T-helper 17 cell (primary cell): Measurements from ENCODE around the gene SCT. TPM values are rescaled to one million over a fixed set of nuclear protein-coding genes. Genes with fewer than 3 reads are reported as not detected.

Source experiments
- ATAC-seq: fragments of 150-1000 bp; cut with Tn5 transposase; 2 replicates; pipeline ENCODE4 v1.10.0; 2021; ENCODE audit warnings: mild to moderate bottlenecking, moderate library complexity
- DNase-seq, 3 donors: peaks; one replicate each; pipeline versions ENCODE4 v3.0.0 to v3.0.0-alpha.2; 2020 to 2021
- H3K9me3 ChIP-seq: one replicate; pipeline ENCODE4 v1.7.0; 2013; ENCODE audit warnings: low read length, mild to moderate bottlenecking; ENCODE audit not compliant: control insufficient read depth, poor library complexity, severe bottlenecking
- H3K27ac Mint-ChIP-seq: one replicate; pipeline ENCODE4 v1.8.0; 2022; ENCODE audit warnings: mild to moderate bottlenecking, moderate library complexity, mixed read lengths
- H3K27me3 Mint-ChIP-seq: one replicate; pipeline ENCODE4 v1.8.0; 2022; ENCODE audit warnings: mixed read lengths
- H3K36me3 Mint-ChIP-seq: one replicate; pipeline ENCODE4 v1.8.0; 2022; ENCODE audit warnings: low read depth, mixed read lengths
- H3K4me1 Mint-ChIP-seq: one replicate; pipeline ENCODE4 v1.8.0; 2022; ENCODE audit warnings: mild to moderate bottlenecking, mixed read lengths
- H3K4me3 Mint-ChIP-seq: one replicate; pipeline ENCODE4 v1.8.0; 2022; ENCODE audit warnings: mild to moderate bottlenecking, moderate library complexity, mixed read lengths
- total RNA-seq, 4 donors: library from RNA in 2 of 4; stranded (reverse) in 2 of 4; gene quantifications; one replicate each; pipeline ENCODE4 v1.2.3 and lab custom pipeline; 2022 to 2026

SCT gene, protein sequence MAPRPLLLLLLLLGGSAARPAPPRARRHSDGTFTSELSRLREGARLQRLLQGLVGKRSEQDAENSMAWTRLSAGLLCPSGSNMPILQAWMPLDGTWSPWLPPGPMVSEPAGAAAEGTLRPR
- total RNA-seq (not detected), total RNA-seq (lab: John Stamatoyannopoulos, UW) (0 reads per million in 2 donors)

DNA sequence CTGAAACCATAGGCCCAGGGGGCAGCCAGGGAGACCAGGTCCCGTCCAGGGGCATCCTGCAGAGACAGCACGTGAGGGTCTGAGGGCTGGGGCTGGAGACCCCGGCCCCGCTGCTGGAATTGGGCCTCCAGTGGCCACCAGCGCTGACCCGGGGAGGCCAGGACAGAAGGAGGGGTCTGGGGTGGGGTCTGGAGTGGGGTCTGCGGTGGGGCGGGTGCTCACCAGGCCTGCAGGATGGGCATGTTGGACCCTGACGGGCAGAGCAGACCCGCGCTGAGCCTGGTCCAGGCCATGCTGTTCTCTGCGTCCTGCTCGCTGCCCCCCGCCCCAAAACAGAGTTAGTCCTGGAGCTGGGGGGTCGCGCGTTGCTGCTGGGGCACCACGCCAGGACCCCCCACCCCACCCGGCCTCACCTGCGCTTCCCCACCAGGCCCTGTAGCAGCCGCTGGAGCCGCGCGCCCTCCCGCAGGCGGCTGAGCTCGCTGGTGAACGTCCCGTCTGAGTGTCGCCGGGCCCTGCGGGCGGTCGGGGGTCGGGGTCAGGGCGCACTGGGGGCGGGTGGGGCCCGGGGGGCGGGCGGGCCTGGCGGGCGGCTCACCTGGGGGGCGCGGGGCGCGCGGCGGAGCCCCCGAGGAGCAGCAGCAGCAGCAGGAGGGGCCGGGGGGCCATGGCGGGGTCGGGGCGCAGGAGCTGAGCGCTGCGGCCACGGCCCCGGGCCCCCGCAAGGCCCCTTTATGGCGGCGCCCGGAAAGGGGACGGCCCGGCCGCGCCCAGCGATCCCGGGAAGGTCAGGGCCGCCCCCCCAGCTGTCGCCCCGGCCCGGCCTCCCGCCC, at the start of gene SCT:
Gene SCT, minus strand, starts transcription at position 707 of the 833 bp plus-strand sequence. Its CDS starts 38 bp downstream, at position 669.
- Mint-ChIP-seq H3K27ac (peak within 1 kb of the TSS; percentile 81), H3K36me3 (peaks cover 3% of the 10 kb centered on the region), H3K27me3 (peaks cover 26% of the 10 kb centered on the region), H3K4me3 (peak within 1 kb of the TSS; percentile 71), H3K4me1 (peaks cover 19% of the 10 kb centered on the region)
- ATAC-seq (no peak), DNase-seq (no peak)
- H3K9me3 ChIP-seq: no peaks in the 10 kb centered on the region

DNA sequence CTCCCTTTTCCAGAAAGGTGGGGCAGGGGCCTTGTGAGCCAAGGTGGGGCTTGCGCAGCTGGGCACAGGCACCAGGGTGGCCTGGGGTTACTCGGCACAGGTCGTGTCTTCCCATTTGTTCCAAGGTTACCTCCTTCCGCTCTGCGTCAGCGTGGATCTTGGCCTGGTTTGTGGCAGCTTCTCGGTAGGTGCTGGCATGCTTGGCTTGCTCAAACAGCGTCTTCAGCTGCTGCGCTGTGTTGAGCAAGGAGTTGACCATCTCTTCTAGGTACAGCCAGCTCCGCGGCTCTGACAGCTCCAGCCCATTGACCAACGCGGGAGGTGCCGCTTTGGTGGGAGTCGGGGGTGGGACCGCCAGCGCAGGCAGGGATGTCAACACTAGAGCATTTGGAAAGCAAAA, 47.4 kb upstream of the SCT start:
- Mint-ChIP-seq H3K27me3 (no peaks in the 10 kb centered on the region), H3K27ac (no peak overlapping the region), H3K36me3 (peaks cover 9% of the 10 kb centered on the region), H3K4me3 (no peak overlapping the region), H3K4me1 (peaks cover 4% of the 10 kb centered on the region)
- H3K9me3 ChIP-seq: no peaks in the 10 kb centered on the region
- no peak for ATAC-seq
- no peak for DNase-seq

DNA sequence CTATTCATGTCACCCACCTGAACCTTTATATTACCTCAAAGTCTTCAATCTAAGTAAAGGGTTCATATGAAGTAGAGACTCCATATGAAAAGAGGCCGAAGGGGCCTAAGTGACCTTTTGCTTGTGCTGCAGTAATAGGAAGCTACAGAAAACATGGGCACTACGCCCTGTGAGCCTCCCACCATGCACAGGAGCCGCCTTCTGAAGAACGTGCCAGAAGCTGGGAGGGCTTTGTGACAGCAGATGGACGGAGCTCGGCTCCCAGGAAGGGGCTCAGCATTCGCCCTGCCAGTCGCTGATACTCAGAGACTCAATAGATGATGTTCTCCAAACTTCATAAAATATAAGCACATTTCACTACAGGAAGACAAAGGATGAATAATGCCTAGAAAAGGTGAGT, 46.9 kb upstream of the SCT start:
- ATAC-seq (no peak), DNase-seq (no peak)
- no peaks in the 10 kb centered on the region for H3K27me3 Mint-ChIP-seq
- peaks cover 9% of the 10 kb centered on the region for H3K36me3 Mint-ChIP-seq
- peaks cover 4% of the 10 kb centered on the region for H3K4me1 Mint-ChIP-seq
- H3K9me3 ChIP-seq: no peaks in the 10 kb centered on the region
- no peak overlapping the region for H3K27ac Mint-ChIP-seq
- no peak overlapping the region for H3K4me3 Mint-ChIP-seq

DNA sequence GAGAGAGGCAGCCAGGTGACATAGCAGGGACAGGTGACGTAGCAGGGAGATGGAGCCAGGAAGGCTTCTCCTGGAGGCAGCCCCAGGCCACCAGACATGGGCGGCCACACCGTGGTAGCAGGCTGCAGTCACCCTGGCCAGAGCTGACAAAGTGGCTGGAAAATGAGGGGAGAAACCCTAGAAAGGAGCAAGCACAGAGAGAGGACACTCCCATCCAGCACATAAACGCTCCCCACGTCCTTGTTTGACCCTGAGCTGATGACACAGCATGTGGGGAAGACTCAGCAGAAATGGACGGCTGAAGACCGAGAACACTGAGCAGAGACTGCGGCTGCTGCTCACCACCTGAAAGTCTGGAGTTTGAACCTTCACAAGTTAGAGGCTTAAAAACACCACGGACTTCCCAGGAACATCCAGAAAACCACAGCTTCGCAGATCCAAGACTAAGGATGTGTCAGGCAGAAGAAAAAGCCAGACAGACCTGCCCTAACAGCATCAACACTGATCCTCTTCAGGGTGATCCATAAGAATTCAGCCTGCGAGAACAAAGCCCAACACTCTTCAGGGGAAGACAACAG, 38.8 kb upstream of the SCT start:
- no peak for ATAC-seq
- no peak for DNase-seq
- Mint-ChIP-seq H3K4me1 (peaks cover 7% of the 10 kb centered on the region), H3K4me3 (no peak overlapping the region), H3K27ac (peak overlapping the region; percentile 76), H3K36me3 (no peaks in the 10 kb centered on the region), H3K27me3 (no peaks in the 10 kb centered on the region)
- no peaks in the 10 kb centered on the region for H3K9me3 ChIP-seq

DNA sequence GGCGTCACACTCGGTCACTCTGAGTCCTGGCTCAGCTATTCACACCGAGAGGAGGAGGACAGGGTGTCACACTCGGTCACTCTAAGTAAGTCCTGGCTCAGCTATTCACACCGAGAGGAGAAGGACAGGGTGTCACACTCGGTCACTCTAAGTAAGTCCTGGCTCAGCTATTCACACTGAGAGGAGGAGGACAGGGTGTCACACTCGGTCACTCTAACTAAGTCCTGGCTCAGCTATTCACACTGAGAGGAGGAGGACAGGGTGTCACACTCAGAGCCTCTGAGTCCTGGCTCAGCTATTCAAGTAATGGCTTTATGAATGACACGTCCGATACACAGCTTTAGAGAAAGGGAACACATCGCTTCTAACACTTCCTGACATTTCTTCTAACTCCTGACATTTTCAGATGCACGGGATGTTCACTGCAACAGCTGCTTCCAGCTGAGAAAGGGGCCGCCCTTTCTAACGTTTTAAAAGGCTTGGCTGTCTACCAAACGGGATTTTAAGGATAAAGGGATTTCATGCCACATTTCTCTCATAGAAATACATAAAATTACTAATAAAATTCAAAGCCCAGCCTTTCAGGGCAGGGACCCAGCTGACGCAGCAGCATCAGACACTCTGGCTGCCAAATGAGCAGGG, 38.2 kb upstream of the SCT start:
- H3K4me1 Mint-ChIP-seq: peaks cover 7% of the 10 kb centered on the region
- H3K4me3 Mint-ChIP-seq: no peak overlapping the region
- H3K36me3 Mint-ChIP-seq: no peaks in the 10 kb centered on the region
- DNase-seq: no peak
- H3K27ac Mint-ChIP-seq: peak overlapping the region; percentile 76
- no peak for ATAC-seq
- H3K27me3 Mint-ChIP-seq: no peaks in the 10 kb centered on the region
- no peaks in the 10 kb centered on the region for H3K9me3 ChIP-seq

DNA sequence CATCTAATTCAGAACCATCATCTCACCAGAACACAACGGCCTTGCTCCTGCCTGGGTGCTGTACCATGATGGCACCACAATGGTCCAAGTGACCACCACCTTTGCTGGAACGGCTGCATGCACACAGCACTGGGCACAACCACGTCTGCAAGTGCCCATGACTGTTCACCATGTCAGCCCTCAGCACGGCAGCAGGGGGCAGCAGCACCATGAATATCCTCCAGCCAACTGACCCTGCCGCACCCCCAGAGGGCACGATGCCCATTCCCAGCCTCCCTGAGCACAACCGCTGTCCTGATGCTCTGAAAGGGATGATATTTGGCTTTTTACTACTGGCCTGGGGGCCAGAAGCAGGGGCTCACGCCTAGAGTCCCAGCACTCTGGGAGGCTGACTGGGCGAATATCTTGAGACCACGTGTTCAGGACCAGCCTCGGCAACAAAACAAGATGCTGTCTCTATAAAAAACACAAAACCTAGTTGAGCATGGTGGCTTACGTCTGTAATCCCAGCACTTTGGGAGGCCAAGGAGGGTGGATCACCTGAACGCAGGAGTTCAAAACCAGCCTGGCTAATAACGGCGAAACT, 35.8 kb upstream of the SCT start:
- no peaks in the 10 kb centered on the region for H3K9me3 ChIP-seq
- Mint-ChIP-seq H3K27ac (no peak overlapping the region), H3K4me3 (no peak overlapping the region), H3K4me1 (peaks cover 7% of the 10 kb centered on the region), H3K36me3 (no peaks in the 10 kb centered on the region), H3K27me3 (no peaks in the 10 kb centered on the region)
- DNase-seq (no peak), ATAC-seq (peak; percentile 76)

DNA sequence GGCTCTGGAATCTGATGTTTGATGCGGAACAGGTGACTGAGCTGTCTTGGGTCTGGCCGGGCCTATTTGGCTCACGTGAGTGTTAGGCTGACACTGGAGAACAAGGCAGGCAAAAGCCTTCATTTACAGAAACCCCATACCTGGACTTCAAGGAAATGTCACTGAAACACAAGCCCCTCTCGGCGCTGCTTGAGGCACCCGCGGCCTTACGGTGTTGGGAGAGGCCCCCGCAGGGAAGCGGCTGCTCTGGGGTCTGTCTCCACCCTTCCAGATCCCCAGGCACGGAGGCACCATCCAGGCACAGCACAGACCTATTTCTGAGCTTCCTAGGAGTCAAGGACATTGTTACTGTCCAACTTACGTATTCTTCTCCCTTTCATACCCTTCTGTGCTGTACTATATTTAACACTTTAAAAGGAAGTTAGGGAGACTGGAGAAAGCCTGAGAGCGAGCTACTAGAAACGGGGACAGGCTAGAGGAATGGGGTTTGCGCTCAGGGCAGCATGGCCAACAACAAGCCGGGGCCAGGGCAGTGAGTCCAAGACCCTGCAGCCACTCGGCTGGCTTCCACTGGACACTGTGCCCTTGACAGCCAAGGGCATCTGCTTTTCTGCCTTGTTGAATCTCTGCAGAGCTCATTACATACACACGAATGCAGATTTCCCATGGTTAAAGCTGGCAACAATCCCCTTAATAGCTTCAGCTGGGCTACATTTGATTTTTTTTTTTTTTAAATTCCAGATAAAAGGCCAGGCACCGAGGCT, 33.9 kb upstream of the SCT start:
- Mint-ChIP-seq H3K4me1 (peaks cover 4% of the 10 kb centered on the region), H3K4me3 (no peak overlapping the region), H3K27ac (no peak overlapping the region), H3K27me3 (no peaks in the 10 kb centered on the region), H3K36me3 (no peaks in the 10 kb centered on the region)
- ATAC-seq (no peak), DNase-seq (no peak)
- H3K9me3 ChIP-seq: no peaks in the 10 kb centered on the region

DNA sequence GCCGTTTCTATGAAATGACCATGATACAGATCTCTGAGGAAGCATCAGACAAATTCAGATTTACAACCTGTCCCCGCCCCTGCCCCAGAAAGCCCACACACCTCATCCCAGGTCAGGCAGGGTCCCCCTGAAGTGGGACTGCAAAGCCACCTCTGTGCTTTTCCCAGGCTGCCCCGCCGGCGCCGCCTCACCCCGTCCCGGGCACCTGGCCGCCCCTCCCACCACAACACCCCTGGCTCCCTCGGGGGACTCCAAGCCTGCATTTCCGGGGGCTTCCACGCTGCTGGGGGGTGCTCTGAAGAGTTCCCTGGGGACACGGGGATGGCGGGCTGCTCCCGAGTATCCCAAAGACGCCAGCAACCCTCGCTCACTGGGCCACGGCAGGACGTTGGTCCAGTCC, 33.3 kb upstream of the SCT start:
- H3K4me1 Mint-ChIP-seq: peaks cover 4% of the 10 kb centered on the region
- ATAC-seq: no peak
- no peaks in the 10 kb centered on the region for H3K36me3 Mint-ChIP-seq
- H3K4me3 Mint-ChIP-seq: no peak overlapping the region
- H3K27ac Mint-ChIP-seq: no peak overlapping the region
- no peaks in the 10 kb centered on the region for H3K9me3 ChIP-seq
- H3K27me3 Mint-ChIP-seq: no peaks in the 10 kb centered on the region
- no peak for DNase-seq

DNA sequence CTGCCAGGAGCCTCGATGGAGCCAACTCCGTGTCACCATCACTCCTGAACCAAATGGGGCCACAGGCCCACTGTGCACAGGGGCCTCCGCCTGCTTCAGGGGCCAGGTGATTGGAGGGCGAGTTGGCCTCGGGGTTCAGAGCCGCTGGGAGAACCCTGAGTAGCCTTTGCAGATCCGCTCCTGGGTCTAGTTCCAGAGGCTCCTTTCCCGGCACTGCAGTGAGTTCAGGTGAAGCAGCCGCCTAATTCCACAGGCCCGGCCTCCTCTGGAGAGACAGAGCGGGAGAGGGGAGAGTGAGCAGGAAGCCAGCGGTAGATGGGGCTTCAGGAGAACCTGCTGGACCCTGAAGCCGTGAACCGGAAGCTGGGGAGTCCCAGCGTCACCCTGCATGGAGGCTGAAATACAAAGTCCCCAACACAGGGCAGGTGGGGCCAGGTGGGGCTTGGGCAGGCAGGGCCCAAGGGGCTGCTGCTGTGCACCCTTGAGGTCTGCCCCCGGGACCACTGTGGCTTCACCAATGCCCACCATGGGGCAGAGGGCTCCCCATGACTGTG, 32.6 kb upstream of the SCT start:
- no peak for ATAC-seq
- H3K27ac Mint-ChIP-seq: no peak overlapping the region
- no peaks in the 10 kb centered on the region for H3K27me3 Mint-ChIP-seq
- H3K4me3 Mint-ChIP-seq: no peak overlapping the region
- no peaks in the 10 kb centered on the region for H3K9me3 ChIP-seq
- H3K36me3 Mint-ChIP-seq: no peaks in the 10 kb centered on the region
- DNase-seq: no peak
- H3K4me1 Mint-ChIP-seq: peaks cover 4% of the 10 kb centered on the region

DNA sequence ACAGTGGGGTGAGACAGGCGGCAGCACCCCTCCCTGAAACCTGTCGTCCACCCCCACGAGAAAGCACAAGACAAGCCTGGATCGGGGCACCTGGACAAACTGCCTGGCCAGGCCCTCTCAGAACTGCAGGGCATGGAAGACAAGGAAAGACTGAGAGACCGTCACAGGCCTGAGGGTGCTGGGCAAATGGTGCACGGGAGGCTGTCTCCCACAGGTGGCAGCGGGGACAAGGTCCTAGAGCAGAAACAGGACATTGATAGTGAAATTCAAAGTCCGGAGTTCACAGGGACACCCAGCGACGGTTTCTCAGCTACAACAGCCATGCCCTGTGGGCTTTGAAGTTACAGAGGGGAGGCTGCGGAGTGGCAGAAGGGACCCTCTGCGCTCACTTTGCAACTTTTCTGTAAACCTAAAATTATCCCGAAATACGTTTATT, 30.7 kb upstream of the SCT start:
- no peak overlapping the region for H3K4me3 Mint-ChIP-seq
- H3K27ac Mint-ChIP-seq: no peak overlapping the region
- no peaks in the 10 kb centered on the region for H3K9me3 ChIP-seq
- no peak for DNase-seq
- no peaks in the 10 kb centered on the region for H3K27me3 Mint-ChIP-seq
- ATAC-seq: no peak
- no peaks in the 10 kb centered on the region for H3K36me3 Mint-ChIP-seq
- peaks cover 3% of the 10 kb centered on the region for H3K4me1 Mint-ChIP-seq

DNA sequence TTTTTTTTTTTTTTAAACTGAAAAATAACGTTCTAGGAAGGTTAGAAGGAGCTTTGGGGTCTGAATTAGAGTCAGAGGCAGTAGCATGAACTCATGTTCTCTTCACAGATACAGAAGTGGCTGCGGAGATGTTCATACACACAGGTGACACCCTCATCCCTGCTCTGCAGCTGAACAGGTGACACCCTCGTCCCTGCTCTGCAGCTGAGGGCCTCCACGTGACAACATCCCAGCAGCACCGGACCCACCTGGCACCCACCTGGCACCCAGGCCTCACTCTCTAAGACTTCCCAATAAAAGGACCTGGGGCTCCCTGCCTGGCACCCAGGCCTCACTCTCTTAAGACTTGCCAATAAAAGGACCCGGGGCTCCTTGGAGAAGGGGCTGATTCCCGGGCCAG, 29.9 kb upstream of the SCT start:
- Mint-ChIP-seq H3K36me3 (no peaks in the 10 kb centered on the region), H3K27me3 (no peaks in the 10 kb centered on the region), H3K4me3 (no peak overlapping the region), H3K4me1 (no peaks in the 10 kb centered on the region), H3K27ac (no peak overlapping the region)
- H3K9me3 ChIP-seq: no peaks in the 10 kb centered on the region
- DNase-seq (no peak), ATAC-seq (no peak)

DNA sequence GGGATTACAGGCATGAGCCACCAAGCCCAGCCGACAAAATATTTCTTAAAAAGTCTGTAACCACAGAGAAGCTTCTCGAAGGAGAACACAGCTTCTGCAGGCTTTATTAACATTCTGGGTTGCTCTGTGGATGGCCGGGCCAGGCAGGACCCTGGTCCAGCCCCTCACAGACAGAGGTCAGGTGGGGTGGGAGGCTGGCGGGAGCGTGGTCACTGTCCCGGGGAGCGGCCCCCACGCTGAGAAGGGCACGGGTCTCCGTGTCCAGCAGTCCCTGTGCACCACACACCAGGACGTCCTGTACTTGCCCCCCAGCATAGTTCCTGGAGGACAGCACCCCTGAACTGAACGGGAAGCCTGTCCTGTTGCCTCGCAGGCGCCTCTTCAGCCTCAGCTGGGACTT, 29.4 kb upstream of the SCT start:
- ATAC-seq (no peak), DNase-seq (no peak)
- H3K27ac Mint-ChIP-seq: no peak overlapping the region
- peaks cover 1% of the 10 kb centered on the region for H3K4me1 Mint-ChIP-seq
- H3K4me3 Mint-ChIP-seq: no peak overlapping the region
- H3K9me3 ChIP-seq: no peaks in the 10 kb centered on the region
- no peaks in the 10 kb centered on the region for H3K27me3 Mint-ChIP-seq
- peaks cover under 1% of the 10 kb centered on the region for H3K36me3 Mint-ChIP-seq
